ENCODE measurements around the gene BNC2.

Gene BNC2

DNA sequence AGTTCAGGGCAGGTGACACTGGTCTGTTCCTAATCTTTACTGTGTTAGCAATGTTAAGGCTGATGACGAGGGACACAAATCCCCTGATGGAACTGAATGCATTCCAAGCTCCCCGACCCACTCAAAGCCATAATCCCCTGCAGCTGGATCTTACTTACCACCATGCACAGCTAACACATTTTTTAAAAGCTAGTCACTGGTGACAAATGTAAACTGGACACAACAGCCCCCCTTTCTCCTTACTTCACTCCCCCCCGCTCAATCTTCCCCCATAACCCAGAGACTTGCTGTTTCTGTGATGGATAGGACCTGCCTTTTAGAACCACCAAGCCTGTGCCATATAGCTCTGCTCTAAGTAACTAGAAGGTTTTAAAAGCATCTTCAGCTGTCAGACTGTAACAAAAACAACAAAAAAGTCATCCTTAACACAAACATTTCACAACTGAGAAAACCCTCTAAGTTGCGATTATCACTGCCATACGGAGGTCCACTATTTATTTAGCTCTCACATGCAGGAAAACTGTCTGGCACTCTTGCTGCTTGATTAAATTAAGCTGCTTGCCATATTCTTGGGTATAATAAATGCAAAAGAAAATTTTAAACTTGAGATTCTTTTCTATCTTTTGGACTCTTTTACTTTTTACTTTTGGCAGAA, 44.4 kb downstream of the BNC2 start:
- ATAC-seq (ENCODE audit: low read depth) (no peak), DNase-seq (ENCODE audit: low spot score) (no peak)
- Histone ChIP-seq H3K36me3 (ENCODE audit: low read depth) (no peaks in the 10 kb centered on the region), H3K27ac (ENCODE audit: poor library complexity, severe bottlenecking) (no peak overlapping the region), H3K4me1 (ENCODE audit: insufficient read depth, poor library complexity, severe bottlenecking) (no peaks in the 10 kb centered on the region), H3K4me3 (ENCODE audit: severe bottlenecking) (no peak overlapping the region), H3K27me3 (ENCODE audit: insufficient read depth, poor library complexity, severe bottlenecking) (peaks cover 10% of the 10 kb centered on the region), H3K9me3 (ENCODE audit: severe bottlenecking) (no peaks in the 10 kb centered on the region)
- TF ChIP-seq, protein P1, sequence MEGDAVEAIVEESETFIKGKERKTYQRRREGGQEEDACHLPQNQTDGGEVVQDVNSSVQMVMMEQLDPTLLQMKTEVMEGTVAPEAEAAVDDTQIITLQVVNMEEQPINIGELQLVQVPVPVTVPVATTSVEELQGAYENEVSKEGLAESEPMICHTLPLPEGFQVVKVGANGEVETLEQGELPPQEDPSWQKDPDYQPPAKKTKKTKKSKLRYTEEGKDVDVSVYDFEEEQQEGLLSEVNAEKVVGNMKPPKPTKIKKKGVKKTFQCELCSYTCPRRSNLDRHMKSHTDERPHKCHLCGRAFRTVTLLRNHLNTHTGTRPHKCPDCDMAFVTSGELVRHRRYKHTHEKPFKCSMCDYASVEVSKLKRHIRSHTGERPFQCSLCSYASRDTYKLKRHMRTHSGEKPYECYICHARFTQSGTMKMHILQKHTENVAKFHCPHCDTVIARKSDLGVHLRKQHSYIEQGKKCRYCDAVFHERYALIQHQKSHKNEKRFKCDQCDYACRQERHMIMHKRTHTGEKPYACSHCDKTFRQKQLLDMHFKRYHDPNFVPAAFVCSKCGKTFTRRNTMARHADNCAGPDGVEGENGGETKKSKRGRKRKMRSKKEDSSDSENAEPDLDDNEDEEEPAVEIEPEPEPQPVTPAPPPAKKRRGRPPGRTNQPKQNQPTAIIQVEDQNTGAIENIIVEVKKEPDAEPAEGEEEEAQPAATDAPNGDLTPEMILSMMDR (IDR thresholded peaks at IDR 0.05; ENCODE audit: poor library complexity, severe bottlenecking), result no peak

DNA sequence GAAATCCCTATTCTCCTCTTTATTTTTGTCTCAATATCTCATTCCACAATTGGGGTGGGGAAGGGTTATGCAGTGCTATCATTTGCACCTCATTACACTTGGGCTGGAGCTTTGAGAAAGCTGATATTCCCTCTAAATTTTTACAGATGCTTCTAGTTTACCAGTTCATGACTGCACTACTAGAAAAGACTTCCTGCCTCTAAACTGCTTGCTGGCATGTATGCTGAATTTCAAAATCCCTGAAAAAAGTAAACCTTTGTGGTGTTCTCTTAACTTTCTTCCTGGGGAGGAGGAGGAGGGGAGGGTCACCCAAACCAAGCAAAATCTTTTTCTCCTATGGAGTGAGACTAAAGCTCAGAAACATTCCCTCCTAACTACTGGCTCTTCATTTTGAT, 45.1 kb downstream of the BNC2 start:
- TF ChIP-seq, protein P1 (IDR thresholded peaks at IDR 0.05; ENCODE audit: poor library complexity, severe bottlenecking), result no peak
- Histone ChIP-seq H3K4me1 (ENCODE audit: insufficient read depth, poor library complexity, severe bottlenecking) (no peaks in the 10 kb centered on the region), H3K36me3 (ENCODE audit: low read depth) (no peaks in the 10 kb centered on the region), H3K4me3 (ENCODE audit: severe bottlenecking) (no peak overlapping the region), H3K27ac (ENCODE audit: poor library complexity, severe bottlenecking) (no peak overlapping the region), H3K9me3 (ENCODE audit: severe bottlenecking) (no peaks in the 10 kb centered on the region), H3K27me3 (ENCODE audit: insufficient read depth, poor library complexity, severe bottlenecking) (peaks cover 10% of the 10 kb centered on the region)
- no peak for DNase-seq (ENCODE audit: low spot score)
- ATAC-seq (ENCODE audit: low read depth), result no peak

DNA sequence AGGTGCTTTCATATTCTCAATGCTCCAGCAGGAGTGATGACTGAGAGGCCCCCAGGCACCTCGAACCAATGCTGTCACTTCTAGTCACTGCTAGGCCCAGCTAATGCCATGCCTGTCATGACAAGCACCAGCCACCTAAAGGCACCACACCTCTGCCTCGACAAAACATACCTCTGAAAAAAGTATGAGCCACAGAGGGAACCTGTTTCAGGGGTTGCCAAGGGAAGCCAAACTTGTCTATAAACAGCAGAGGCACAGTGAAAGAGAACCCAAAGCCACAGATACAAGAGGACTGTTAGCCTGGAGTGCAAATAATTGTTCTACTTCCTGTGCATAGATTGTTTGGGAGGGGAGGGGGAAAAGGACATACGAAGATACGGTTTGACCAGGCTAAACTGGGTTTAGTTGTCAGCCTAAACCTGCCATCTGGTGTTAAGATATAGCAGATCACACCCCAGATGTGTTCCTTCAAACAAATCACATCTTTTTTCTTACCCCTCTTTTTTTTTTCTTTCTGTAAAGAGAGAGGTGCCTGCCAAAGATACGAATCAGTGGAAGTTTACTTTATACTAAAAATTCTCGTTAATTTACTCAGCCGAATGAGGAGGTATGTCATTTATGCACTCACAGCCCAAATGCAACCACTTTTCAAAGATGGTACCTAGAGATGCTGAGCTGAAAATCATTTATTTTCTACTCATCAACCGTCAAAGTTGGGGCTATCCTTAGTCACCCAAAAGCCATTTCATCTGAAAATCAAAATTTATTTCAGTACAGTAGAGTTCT, 45.7 kb downstream of the BNC2 start:
- no peak overlapping the region for H3K4me3 ChIP-seq (ENCODE audit: severe bottlenecking)
- H3K27me3 ChIP-seq (ENCODE audit: insufficient read depth, poor library complexity, severe bottlenecking), result peaks cover 8% of the 10 kb centered on the region
- TF ChIP-seq, protein P1 (IDR thresholded peaks at IDR 0.05; ENCODE audit: poor library complexity, severe bottlenecking), result no peak
- DNase-seq (ENCODE audit: low spot score) (no peak), ATAC-seq (ENCODE audit: low read depth) (no peak)
- no peaks in the 10 kb centered on the region for H3K36me3 ChIP-seq (ENCODE audit: low read depth)
- H3K4me1 ChIP-seq (ENCODE audit: insufficient read depth, poor library complexity, severe bottlenecking), result no peaks in the 10 kb centered on the region
- H3K27ac ChIP-seq (ENCODE audit: poor library complexity, severe bottlenecking), result no peak overlapping the region
- H3K9me3 ChIP-seq (ENCODE audit: severe bottlenecking), result no peaks in the 10 kb centered on the region

DNA sequence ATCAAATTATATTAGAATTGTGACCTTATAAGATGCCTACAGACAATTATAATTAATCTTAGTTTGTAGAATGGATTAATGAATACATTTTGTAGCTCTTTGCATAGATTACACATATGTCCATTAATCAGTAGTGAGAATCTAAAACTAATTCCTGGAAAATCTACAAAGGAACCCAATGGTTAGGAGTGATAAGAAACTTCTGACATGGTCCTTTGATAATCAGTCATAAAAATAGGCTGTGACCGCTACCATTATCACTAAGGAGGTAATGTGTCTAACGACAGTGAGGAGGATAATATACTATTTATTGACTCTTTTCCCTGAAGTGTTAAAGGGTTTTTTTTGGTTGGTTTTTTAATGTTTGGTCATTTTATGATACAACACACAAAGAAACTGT, 46.6 kb downstream of the BNC2 start:
- no peak overlapping the region for H3K27ac ChIP-seq (ENCODE audit: poor library complexity, severe bottlenecking)
- DNase-seq (ENCODE audit: low spot score), result no peak
- H3K4me1 ChIP-seq (ENCODE audit: insufficient read depth, poor library complexity, severe bottlenecking), result no peaks in the 10 kb centered on the region
- ATAC-seq (ENCODE audit: low read depth), result no peak
- no peaks in the 10 kb centered on the region for H3K9me3 ChIP-seq (ENCODE audit: severe bottlenecking)
- no peak overlapping the region for H3K4me3 ChIP-seq (ENCODE audit: severe bottlenecking)
- H3K27me3 ChIP-seq (ENCODE audit: insufficient read depth, poor library complexity, severe bottlenecking), result peaks cover 7% of the 10 kb centered on the region
- H3K36me3 ChIP-seq (ENCODE audit: low read depth), result no peaks in the 10 kb centered on the region
- TF ChIP-seq, protein P1 (IDR thresholded peaks at IDR 0.05; ENCODE audit: poor library complexity, severe bottlenecking), result no peak

DNA sequence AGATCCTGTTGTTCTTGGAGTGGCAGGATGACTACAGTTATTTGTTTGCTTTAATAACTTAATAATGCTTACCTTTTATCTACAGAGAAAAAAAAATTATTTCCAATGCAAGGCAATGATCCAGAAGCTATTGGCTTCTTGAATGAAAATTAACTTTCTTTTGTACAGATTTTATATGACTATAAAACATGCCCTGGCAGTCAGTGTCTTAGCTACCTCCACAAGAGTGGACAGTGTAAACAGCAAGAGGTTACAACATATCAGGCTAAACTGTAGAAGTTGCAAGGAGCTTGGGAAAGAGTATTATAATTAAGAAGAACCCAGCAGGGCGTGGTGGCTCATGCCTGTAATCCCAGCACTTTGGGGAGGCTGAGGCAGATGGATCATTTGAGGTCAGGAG, 49.1 kb downstream of the BNC2 start:
- no peak overlapping the region for H3K27ac ChIP-seq (ENCODE audit: poor library complexity, severe bottlenecking)
- TF ChIP-seq, protein P1 (IDR thresholded peaks at IDR 0.05; ENCODE audit: poor library complexity, severe bottlenecking), result no peak
- DNase-seq (ENCODE audit: low spot score) (no peak), ATAC-seq (ENCODE audit: low read depth) (no peak)
- no peaks in the 10 kb centered on the region for H3K9me3 ChIP-seq (ENCODE audit: severe bottlenecking)
- H3K27me3 ChIP-seq (ENCODE audit: insufficient read depth, poor library complexity, severe bottlenecking), result peaks cover under 1% of the 10 kb centered on the region
- H3K36me3 ChIP-seq (ENCODE audit: low read depth), result no peaks in the 10 kb centered on the region
- no peaks in the 10 kb centered on the region for H3K4me1 ChIP-seq (ENCODE audit: insufficient read depth, poor library complexity, severe bottlenecking)
- H3K4me3 ChIP-seq (ENCODE audit: severe bottlenecking), result no peak overlapping the region

Measured in RWPE2 (cell line).